Measurements from ENCODE around the gene ACAD11. TPM values are rescaled to one million over a fixed set of nuclear protein-coding genes. Genes with fewer than 3 reads are reported as not detected.

The ACAD11 gene
- total RNA-seq, 1 donor from 2014 or later, result 19.1 TPM

- DNase-seq (no peak), ATAC-seq (no peak)
- Histone ChIP-seq H3K27ac (no peak overlapping the region), H3K9me3 (no peaks in the 10 kb centered on the region), H3K27me3 (no peaks in the 10 kb centered on the region), H3K4me1 (no peaks in the 10 kb centered on the region), H3K36me3 (peaks cover 28% of the 10 kb centered on the region), H3K4me3 (no peak overlapping the region)
- intact Hi-C loops (cut with DNase I), result no loop called here
- no peak for TF ChIP-seq CTCF (IDR thresholded peaks at IDR 0.05)
Measured at GRCh38 chr3:132573797-132574211, 85.8 kb downstream of the ACAD11 start.

GRCh38 chr3:132570016-132570415, 89.6 kb downstream of the ACAD11 start:
- peaks cover 6% of the 10 kb centered on the region for H3K36me3 ChIP-seq
- no peak overlapping the region for H3K27ac ChIP-seq
- H3K27me3 ChIP-seq, result no peaks in the 10 kb centered on the region
- intact Hi-C loops (cut with DNase I), result no loop called here
- DNase-seq (no peak), ATAC-seq (no peak)
- no peaks in the 10 kb centered on the region for H3K4me1 ChIP-seq
- H3K4me3 ChIP-seq, result no peak overlapping the region
- H3K9me3 ChIP-seq, result no peaks in the 10 kb centered on the region
- TF ChIP-seq CTCF (IDR thresholded peaks at IDR 0.05), result no peak

GRCh38 chr3:132569580-132569979, 90.0 kb downstream of the ACAD11 start:
- no peak for ATAC-seq
- peaks cover 2% of the 10 kb centered on the region for H3K36me3 ChIP-seq
- no peak for TF ChIP-seq CTCF (IDR thresholded peaks at IDR 0.05)
- no peaks in the 10 kb centered on the region for H3K27me3 ChIP-seq
- H3K27ac ChIP-seq, result no peak overlapping the region
- no peaks in the 10 kb centered on the region for H3K9me3 ChIP-seq
- intact Hi-C loops (cut with DNase I), result no loop called here
- no peak overlapping the region for H3K4me3 ChIP-seq
- H3K4me1 ChIP-seq, result no peaks in the 10 kb centered on the region
- DNase-seq, result no peak

- no peak for TF ChIP-seq CTCF (IDR thresholded peaks at IDR 0.05)
- Histone ChIP-seq H3K36me3 (no peaks in the 10 kb centered on the region), H3K27ac (no peak overlapping the region), H3K4me1 (no peaks in the 10 kb centered on the region), H3K27me3 (no peaks in the 10 kb centered on the region), H3K9me3 (no peaks in the 10 kb centered on the region), H3K4me3 (no peak overlapping the region)
- ATAC-seq, result no peak
- intact Hi-C loops (cut with DNase I), result no loop called here
- DNase-seq, result no peak
Measured at GRCh38 chr3:132569153-132569552, 90.5 kb downstream of the ACAD11 start.

- H3K36me3 ChIP-seq, result no peaks in the 10 kb centered on the region
- H3K4me1 ChIP-seq, result no peaks in the 10 kb centered on the region
- H3K4me3 ChIP-seq, result no peak overlapping the region
- DNase-seq (no peak), ATAC-seq (no peak)
- intact Hi-C loops (cut with DNase I), result no loop called here
- no peaks in the 10 kb centered on the region for H3K27me3 ChIP-seq
- H3K9me3 ChIP-seq, result no peaks in the 10 kb centered on the region
- H3K27ac ChIP-seq, result no peak overlapping the region
- no peak for TF ChIP-seq CTCF (IDR thresholded peaks at IDR 0.05)
Measured at GRCh38 chr3:132568422-132568821, 91.2 kb downstream of the ACAD11 start.

- Histone ChIP-seq H3K4me3 (no peak overlapping the region), H3K9me3 (no peaks in the 10 kb centered on the region), H3K4me1 (no peaks in the 10 kb centered on the region), H3K27ac (no peak overlapping the region), H3K27me3 (no peaks in the 10 kb centered on the region), H3K36me3 (no peaks in the 10 kb centered on the region)
- intact Hi-C loops (cut with DNase I), result no loop called here
- TF ChIP-seq CTCF (IDR thresholded peaks at IDR 0.05), result no peak
- DNase-seq (no peak), ATAC-seq (no peak)
Measured at GRCh38 chr3:132564070-132564465, 95.5 kb downstream of the ACAD11 start.
